ENCODE measurements around the gene ZNF786. TPM values are rescaled to one million over a fixed set of nuclear protein-coding genes. Genes with fewer than 3 reads are reported as not detected.
A peak's percentile ranks its signal among the peaks of the same experiment; 100 is the strongest.
"Not testable (repeated sequence)": the region's sequence is repeated elsewhere in the genome, so short reads cannot be mapped to it uniquely, and the experiment has no call there.

Gene ZNF786
- total RNA-seq, 1 donor from 2014 or later, result 3.0 TPM

GRCh38 chr7:149092244-149092643, 1.7 kb upstream of the ZNF786 start:
- intact Hi-C loops (cut with DNase I), result loop anchor here (5.0 kb wide), 2 partner anchors 55 to 395 kb away; partner anchors contain the start of genes CUL1 and ZNF398
- DNase-seq (ENCODE audit: low spot score), result not testable (repeated sequence)

GRCh38 chr7:149087376-149087775, 3.1 kb downstream of the ZNF786 start:
- DNase-seq (ENCODE audit: low spot score), result no peak
- intact Hi-C loops (cut with DNase I), result no loop called here

DNA sequence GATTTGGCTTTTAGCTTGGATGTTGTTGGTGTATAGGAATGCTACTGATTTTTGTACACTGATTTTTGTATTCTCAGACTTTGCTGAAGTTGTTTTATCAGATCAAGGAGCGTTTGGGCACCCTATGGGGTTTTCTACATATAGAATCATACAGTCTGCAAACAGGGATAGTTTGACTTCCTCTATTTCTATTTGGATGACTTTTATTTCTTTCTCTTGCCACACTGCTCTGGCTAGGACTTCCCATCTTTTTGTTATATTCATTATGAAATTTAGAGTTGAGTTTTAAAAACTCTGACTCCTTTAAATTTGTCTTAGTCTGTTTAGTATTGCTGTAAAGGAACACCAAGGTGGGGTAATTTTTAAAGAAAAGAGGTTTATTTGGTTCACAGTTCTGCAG, 4.7 kb downstream of the ZNF786 start:
- DNase-seq (ENCODE audit: low spot score), result no peak
- intact Hi-C loops (cut with DNase I), result no loop called here

DNA sequence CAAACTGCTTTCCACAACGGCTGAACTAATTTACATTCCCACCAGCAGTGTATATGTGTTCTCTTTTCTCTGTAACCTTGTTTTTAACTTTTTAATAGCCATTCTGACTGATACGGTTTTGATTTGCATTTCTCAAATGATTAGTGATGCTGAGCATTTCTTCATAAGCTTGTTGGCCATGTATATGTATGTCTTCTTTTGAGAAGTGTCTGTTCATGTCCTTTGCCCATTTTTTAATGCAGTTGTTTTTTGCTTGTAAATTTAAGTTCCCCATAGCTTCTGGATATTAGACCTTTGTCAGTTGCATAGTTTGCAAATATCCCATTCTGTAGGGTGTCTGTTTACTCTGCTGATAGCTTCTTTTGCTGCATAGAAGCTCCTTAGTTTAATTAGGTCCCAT, 6.1 kb downstream of the ZNF786 start:
- DNase-seq (ENCODE audit: low spot score), result no peak
- intact Hi-C loops (cut with DNase I), result no loop called here

GRCh38 chr7:149081914-149082313, 8.6 kb downstream of the ZNF786 start:
- intact Hi-C loops (cut with DNase I), result no loop called here
- DNase-seq (ENCODE audit: low spot score), result no peak

DNA sequence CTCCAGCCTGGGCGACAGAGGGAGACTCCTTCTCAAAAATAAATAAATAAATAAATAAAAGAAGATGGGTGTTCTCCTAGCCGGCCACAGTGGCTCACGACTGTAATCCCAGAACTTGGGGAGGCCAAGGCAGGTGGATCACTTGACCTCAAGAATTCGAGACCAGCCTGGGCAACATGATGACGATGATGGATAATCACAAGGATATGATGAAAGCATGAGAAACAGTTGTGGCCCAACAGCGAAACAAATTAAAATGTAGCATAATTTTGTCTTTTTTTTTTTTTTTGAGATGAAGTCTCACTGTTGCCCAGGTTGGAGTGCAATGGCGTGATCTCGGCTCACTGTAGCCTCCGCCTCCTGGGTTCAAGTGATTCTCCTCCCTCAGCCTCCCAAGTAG, 12.9 kb downstream of the ZNF786 start:
- intact Hi-C loops (cut with DNase I), result no loop called here
- no peak for DNase-seq (ENCODE audit: low spot score)

DNA sequence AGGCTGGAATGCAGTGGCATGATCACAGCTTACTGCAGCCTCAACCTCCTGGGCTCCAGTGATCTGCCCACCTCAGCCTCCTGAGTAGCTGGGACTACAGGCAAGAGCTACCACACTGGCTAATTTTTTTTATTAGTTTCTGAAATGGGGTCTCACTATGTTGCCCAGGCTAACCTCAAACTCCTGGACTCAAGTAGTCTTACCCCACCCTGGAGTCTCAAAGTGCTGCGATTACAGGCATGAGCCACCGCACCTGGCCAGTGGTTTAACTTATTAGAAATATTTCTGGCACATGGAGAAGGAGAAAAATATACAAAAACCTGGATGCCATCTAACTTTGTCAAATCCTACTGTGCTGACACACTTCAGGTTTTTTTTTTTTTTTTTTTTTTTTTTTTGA, 15.2 kb downstream of the ZNF786 start:
- DNase-seq (ENCODE audit: low spot score), result peak; percentile 36
- intact Hi-C loops (cut with DNase I), result no loop called here

GRCh38 chr7:149074116-149074885, 16.2 kb downstream of the ZNF786 start:
- intact Hi-C loops (cut with DNase I), result no loop called here
- DNase-seq (ENCODE audit: low spot score), result no peak

- intact Hi-C loops (cut with DNase I), result no loop called here
- peak; percentile 56 for DNase-seq (ENCODE audit: low spot score)
Measured at GRCh38 chr7:149072438-149072775, 18.1 kb downstream of the ZNF786 start.

DNA sequence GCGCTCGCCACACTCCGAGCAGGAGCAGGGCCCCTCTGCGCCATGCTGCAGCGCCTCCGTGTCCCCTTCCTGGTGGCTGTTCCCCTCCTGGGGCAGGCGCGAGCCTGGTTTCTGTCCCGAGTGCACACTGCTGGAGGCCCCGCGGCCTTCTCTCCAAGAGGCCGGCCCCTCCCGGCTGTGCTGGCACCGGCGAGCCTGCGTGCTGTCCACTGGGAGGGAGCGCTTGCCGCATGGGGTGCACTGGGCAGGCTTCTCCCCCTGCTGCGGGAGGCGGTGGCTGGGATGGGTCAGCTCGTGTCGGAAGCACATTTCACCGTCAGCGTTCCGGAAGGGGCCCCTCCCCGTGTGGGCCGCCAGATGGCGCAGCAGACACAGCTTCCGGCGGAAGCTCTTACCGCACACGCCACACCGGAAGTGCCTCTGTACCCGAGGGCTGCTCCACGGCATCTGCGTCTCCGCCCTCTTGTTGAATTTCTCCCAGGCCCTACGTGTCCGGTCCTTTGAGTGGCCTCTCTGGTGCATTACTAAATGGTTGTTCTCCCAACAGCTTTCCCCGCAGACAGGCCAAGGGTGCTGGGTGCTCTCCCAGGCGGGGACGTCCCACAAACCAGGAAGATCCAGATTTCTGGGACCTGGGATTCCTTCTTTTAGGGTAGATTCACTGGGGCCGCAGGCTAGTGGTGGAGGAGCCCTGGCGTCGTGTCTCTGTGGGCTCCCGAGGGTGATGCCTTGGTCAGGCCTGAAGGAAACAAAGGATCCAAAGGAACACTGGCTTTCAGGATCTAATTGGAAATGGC, 18.7 kb downstream of the ZNF786 start:
- DNase-seq (ENCODE audit: low spot score), result peak; percentile 76
- intact Hi-C loops (cut with DNase I), result no loop called here

- intact Hi-C loops (cut with DNase I), result no loop called here
- DNase-seq (ENCODE audit: low spot score), result peak; percentile 73
Measured at GRCh38 chr7:149071182-149071635, 19.3 kb downstream of the ZNF786 start.

DNA sequence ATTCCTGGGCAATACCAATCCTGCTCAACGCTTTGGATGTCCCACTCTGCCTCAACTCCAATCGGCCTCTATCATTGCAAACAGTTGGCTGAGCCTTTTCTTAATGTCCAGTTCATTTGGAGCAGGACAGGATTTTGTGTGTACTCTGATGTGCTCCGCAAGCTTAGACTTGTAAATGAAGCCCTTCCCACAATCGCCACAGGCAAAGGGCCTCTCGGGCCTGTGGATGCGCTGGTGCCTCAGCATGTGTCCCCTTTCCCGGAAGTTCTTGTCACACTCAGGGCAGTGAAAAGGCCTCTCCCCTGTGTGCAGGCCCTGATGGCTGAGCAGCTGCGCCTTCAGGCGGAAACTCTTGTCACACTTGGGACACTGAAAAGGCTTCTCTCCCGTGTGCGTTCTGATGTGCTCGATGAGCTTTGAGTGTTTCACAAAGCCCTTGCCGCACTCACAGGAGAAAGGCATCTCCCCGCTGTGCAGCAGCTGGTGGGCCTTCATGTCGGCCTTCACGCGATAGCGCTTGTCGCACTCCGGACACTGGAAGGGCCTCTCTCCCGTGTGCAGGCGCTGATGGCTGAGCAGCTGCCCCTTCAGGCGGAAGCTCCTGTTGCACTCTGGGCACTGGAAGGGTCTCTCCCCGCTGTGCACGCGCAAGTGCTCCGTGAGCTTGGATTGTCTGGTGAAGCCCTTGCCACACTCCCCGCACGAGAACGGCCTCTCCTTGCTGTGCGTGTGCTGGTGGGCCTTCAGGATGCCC, 20.0 kb downstream of the ZNF786 start:
- DNase-seq (ENCODE audit: low spot score), result peak; percentile 58
- intact Hi-C loops (cut with DNase I), result no loop called here

- no peak for DNase-seq (ENCODE audit: low spot score)
Measured at GRCh38 chr7:149067869-149068268, 22.6 kb downstream of the ZNF786 start.

GRCh38 chr7:149063476-149063875, 27.0 kb downstream of the ZNF786 start:
- DNase-seq (ENCODE audit: low spot score), result no peak
- intact Hi-C loops (cut with DNase I), result no loop called here

More at GRCh38 chr7:149067869-149068268, 22.6 kb downstream of the ZNF786 start:
- intact Hi-C loops (cut with DNase I), result no loop called here

DNA sequence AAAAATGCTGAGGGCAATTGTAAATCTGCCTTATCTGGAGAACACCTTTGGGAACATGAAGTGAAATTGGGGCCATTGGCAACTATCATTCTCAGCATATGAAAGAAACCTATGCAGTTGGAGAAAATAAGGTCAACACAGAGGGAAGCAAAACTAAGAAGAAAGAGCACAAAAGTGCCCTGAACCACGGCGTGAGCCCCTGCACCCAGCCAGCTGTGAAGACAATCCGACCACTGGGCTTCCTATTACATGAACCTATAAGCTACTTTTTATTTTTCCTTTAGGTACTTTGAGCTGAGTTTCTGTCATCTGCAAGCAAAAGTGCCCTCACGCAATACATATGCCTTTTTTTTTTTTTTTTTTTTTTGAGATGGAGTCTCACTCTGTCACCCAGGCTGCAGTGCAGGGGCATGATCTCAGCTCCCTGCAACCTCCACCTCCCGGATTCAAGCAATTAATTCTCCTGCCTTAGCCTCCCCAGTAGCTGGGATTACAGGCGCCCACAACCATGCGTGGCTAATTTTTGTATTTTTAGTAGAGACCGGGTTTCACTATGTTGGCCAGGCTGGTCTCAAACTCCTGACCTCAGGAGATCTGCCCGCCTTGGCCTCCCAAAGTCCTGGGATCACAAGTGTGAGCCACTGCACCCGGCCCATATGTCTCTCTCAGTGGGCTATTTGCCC, 28.2 kb downstream of the ZNF786 start:
- intact Hi-C loops (cut with DNase I); DNase-seq (ENCODE audit: low spot score): not testable (repeated sequence)

- intact Hi-C loops (cut with DNase I), result no loop called here
- DNase-seq (ENCODE audit: low spot score), result no peak
Measured at GRCh38 chr7:149060156-149060555, 30.4 kb downstream of the ZNF786 start.

DNA sequence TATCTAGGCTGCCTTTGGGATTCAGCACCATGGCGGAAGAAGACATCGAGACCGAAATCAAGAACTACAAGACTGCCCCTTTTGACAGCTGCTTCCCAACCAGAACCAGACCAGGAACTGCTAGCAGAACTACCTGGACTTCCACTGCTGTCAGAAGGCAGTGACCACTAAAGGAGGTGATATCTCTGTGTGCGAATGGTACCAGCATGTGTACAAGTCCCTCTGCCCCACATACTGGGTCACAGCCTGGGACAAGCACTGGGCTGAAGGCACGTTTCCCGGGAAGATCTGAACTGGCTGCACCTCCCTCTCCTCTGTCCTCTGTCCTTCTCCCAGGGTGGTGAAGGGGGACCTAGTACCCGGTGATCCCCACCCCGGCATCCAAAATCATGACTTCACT, 36.6 kb downstream of the ZNF786 start:
- intact Hi-C loops (cut with DNase I), result no loop called here
- no peak for DNase-seq (ENCODE audit: low spot score)

- intact Hi-C loops (cut with DNase I), result no loop called here
- no peak for DNase-seq (ENCODE audit: low spot score)
Measured at GRCh38 chr7:149053384-149053783, 37.1 kb downstream of the ZNF786 start.

GRCh38 chr7:149050941-149051340, 39.6 kb downstream of the ZNF786 start:
- intact Hi-C loops (cut with DNase I), result no loop called here
- no peak for DNase-seq (ENCODE audit: low spot score)

- intact Hi-C loops (cut with DNase I), result no loop called here
- no peak for DNase-seq (ENCODE audit: low spot score)
Measured at GRCh38 chr7:149048805-149049204, 41.7 kb downstream of the ZNF786 start.

Measured in cardiac septum (tissue), 1 donor.